Naive thymus-derived CD4-positive, alpha-beta T cell (primary cell): ENCODE measurements around the gene KDM4C. TPM values are rescaled to one million over a fixed set of nuclear protein-coding genes. Genes with fewer than 3 reads are reported as not detected.

Source experiments
- ATAC-seq: fragments of 150-1000 bp; cut with Tn5 transposase; 2 replicates; pipeline ENCODE4 v1.10.0; 2021; ENCODE audit warnings: mild to moderate bottlenecking, moderate library complexity
- CTCF ChIA-PET: fragments of 350-600 bp; sonication (Branson Sonifier 250); formaldehyde crosslinking; loops from one replicate; lab custom pipeline; 2021; ENCODE audit warnings: antibody characterized with exemption; lab: Charles Lee
- POLR2A ChIA-PET: fragments of 350-600 bp; sonication (Branson Sonifier 250); formaldehyde crosslinking; loops from one replicate; lab custom pipeline; 2021; ENCODE audit warnings: antibody characterized with exemption, inconsistent platforms; lab: Charles Lee
- DNase-seq, 9 donors: peaks; one replicate each; pipeline versions ENCODE4 v3.0.0 to v3.0.0-alpha.2; 2020 to 2022; ENCODE audit warnings: mixed read lengths in 1 of 9
- H3K27ac ChIP-seq: one replicate; pipeline ENCODE4 v1.7.0; 2013; ENCODE audit warnings: mild to moderate bottlenecking, low read depth, low read length, moderate library complexity
- H3K27me3 ChIP-seq, 2 donors: one replicate each; pipeline ENCODE4 v1.7.0; 2013; ENCODE audit warnings: low read length in 2 of 2, mild to moderate bottlenecking in 2 of 2, moderate library complexity in 2 of 2; ENCODE audit not compliant: control insufficient read depth in 2 of 2, insufficient read depth in 2 of 2
- H3K36me3 ChIP-seq, 3 experiments: 1 replicate in 2 of 3; 2 replicates in 1 of 3; pipeline ENCODE4 v1.7.0; 2013; ENCODE audit warnings: low read length in 3 of 3, mild to moderate bottlenecking in 3 of 3, moderate library complexity in 1 of 3; ENCODE audit not compliant: insufficient read depth in 3 of 3, control insufficient read depth in 2 of 3
- H3K4me1 ChIP-seq, 2 donors: one replicate each; pipeline ENCODE4 v1.7.0; 2013; ENCODE audit warnings: low read length in 2 of 2, mild to moderate bottlenecking in 2 of 2, moderate library complexity in 1 of 2; ENCODE audit not compliant: control insufficient read depth in 2 of 2, insufficient read depth in 2 of 2
- H3K4me3 ChIP-seq: 2 replicates; pipeline ENCODE4 v1.7.0; 2013; ENCODE audit warnings: mild to moderate bottlenecking, low read length
- H3K9me3 ChIP-seq, 3 experiments: 1 replicate in 2 of 3; 2 replicates in 1 of 3; pipeline ENCODE4 v1.7.0; 2013; ENCODE audit warnings: low read length in 3 of 3; ENCODE audit not compliant: control insufficient read depth in 2 of 3
- H3K27ac Mint-ChIP-seq, 9 donors: one replicate each; pipeline ENCODE4 v1.8.0; 2020 to 2022; ENCODE audit warnings: mixed read lengths in 9 of 9, mild to moderate bottlenecking in 8 of 9, moderate library complexity in 5 of 9, inconsistent platforms in 2 of 9
- H3K27me3 Mint-ChIP-seq, 5 donors: one replicate each; pipeline ENCODE4 v1.8.0; 2021 to 2022; ENCODE audit warnings: mixed read lengths in 5 of 5, mild to moderate bottlenecking in 1 of 5
- H3K36me3 Mint-ChIP-seq, 5 donors: one replicate each; pipeline ENCODE4 v1.8.0; 2020 to 2022; ENCODE audit warnings: mixed read lengths in 5 of 5, mild to moderate bottlenecking in 3 of 5, inconsistent platforms in 1 of 5
- H3K4me1 Mint-ChIP-seq, 7 donors: one replicate each; pipeline ENCODE4 v1.8.0; 2020 to 2022; ENCODE audit warnings: mixed read lengths in 7 of 7, mild to moderate bottlenecking in 3 of 7, inconsistent platforms in 1 of 7
- H3K4me3 Mint-ChIP-seq, 10 donors: one replicate each; pipeline ENCODE4 v1.8.0; 2020 to 2022; ENCODE audit warnings: mild to moderate bottlenecking in 10 of 10, mixed read lengths in 10 of 10, moderate library complexity in 6 of 10, inconsistent platforms in 2 of 10
- H3K9me3 Mint-ChIP-seq, 11 donors: one replicate each; pipeline ENCODE4 v1.8.0; 2020 to 2022; ENCODE audit warnings: mixed read lengths in 11 of 11, mild to moderate bottlenecking in 4 of 11, inconsistent platforms in 1 of 11, moderate library complexity in 1 of 11
- intact Hi-C, 2 donors: fragments of 100-400 bp; cut with micrococcal nuclease; formaldehyde crosslinking; loops; one replicate each; pipeline ENCODE4 v1.15.1; 2023
- polyA plus RNA-seq, 2 donors: library from polyadenylated mRNA; unstranded; fragments of 300-500 nt; fragmentation: Illumina TruSeq; gene quantifications; one replicate each; pipeline ENCODE4 v1.2.3, GENCODE V29; 2021
- total RNA-seq, 6 experiments: library from RNA in 5 of 6; stranded (reverse) in 5 of 6; gene quantifications; 1 replicate in 5 of 6; 2 replicates in 1 of 6; pipeline ENCODE4 v1.2.3 and lab custom pipeline; 2021 to 2026

KDM4C gene
- total and polyA plus RNA-seq, 7 experiments from 2014 or later = 38.5 to 100 (median 91.3) TPM

- Mint-ChIP-seq H3K4me3 (no peak overlapping the region), H3K27ac (no peak overlapping the region), H3K27me3 (peaks cover 0 to 52% (median under 1%) of the 10 kb centered on the region in 5 donors), H3K9me3 (peaks cover 0 to 39% (median 16%) of the 10 kb centered on the region in 11 donors), H3K4me1 (peaks cover 13 to 27% (median 17%) of the 10 kb centered on the region in 7 donors), H3K36me3 (peaks cover 0 to 17% (median 0%) of the 10 kb centered on the region in 5 donors)
- Histone ChIP-seq H3K4me3 (no peak overlapping the region), H3K27ac (no peak overlapping the region), H3K9me3 (no peaks in the 10 kb centered on the region), H3K27me3 (no peaks in the 10 kb centered on the region), H3K36me3 (no peaks in the 10 kb centered on the region), H3K4me1 (no peaks in the 10 kb centered on the region)
- ChIA-PET CTCF (no interaction called here), POLR2A (no interaction called here)
- no peak for DNase-seq
- intact Hi-C loops = no loop called here
- no peak for ATAC-seq
These were observed 466.2 kb downstream of the KDM4C start for GRCh38 chr9:7223981-7224380.

Other genes starting within 250 kb of the KDM4C start
- 1 to 10 TPM in 2 of 5 experiments, under 1 TPM in 1, not detected in 2; 0.56 to 2.2 (median 2.0) TPM for gene GLDC, start 112.2 kb upstream of the KDM4C start, total RNA-seq
- gene GLDC, start 112.2 kb upstream of the KDM4C start, polyA plus RNA-seq = not detected